GM21786 (cell line): ENCODE data around the gene P2RX1.
"Not testable (repeated sequence)": the region's sequence is repeated elsewhere in the genome, so short reads cannot be mapped to it uniquely, and the experiment has no call there.

ENCODE experiments used
- ATAC-seq: cut with Tn5 transposase; IDR thresholded peaks from one replicate; pipeline ENCODE4 v1.9.1; 2021; ENCODE audit not compliant: unreplicated experiment

P2RX1 gene

GRCh38 chr17:3861761-3862681 is 54.2 kb downstream of the P2RX1 start:
- no peak for ATAC-seq

DNA sequence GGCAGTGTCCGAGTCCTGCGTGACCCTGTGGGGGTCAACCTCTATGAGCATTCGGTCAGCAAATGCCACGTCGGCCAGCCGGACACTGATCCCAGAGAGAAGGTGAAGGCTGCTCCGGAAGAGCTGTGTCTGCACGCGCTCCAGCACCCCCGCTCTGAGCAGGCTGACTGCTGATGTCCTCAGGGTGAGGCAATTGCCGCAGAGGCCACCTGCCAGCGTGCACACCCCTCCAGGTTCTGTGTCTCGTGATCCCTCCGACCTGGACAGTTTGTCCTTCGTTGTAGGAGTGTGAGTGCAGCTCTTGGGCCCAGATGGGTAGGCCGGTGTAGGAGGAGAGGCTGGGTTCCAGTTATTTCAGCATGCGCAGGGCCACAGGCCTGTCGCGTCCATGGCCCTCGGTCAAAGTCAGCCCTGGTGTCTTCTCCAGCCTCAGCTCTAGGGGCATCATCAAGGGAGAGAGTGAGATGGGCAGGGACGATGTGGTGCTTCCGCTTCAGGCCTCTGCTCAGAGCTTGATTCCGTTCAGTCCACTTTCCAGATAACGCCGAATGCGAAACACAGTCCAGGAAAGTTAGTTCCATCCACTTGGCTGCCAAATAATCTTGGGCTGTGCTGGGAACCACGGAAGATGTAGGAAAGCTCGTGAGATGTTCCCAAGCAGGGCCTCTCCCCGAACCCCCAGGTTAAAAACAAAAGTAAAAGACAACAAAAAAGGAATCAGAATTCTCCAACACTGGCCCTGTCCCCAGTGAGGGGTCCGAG is 55.1 kb downstream of the P2RX1 start:
- no peak for ATAC-seq

GRCh38 chr17:3859940-3860339 is 56.3 kb downstream of the P2RX1 start:
- no peak for ATAC-seq

GRCh38 chr17:3857261-3858105 is 58.8 kb downstream of the P2RX1 start:
- no peak for ATAC-seq

DNA sequence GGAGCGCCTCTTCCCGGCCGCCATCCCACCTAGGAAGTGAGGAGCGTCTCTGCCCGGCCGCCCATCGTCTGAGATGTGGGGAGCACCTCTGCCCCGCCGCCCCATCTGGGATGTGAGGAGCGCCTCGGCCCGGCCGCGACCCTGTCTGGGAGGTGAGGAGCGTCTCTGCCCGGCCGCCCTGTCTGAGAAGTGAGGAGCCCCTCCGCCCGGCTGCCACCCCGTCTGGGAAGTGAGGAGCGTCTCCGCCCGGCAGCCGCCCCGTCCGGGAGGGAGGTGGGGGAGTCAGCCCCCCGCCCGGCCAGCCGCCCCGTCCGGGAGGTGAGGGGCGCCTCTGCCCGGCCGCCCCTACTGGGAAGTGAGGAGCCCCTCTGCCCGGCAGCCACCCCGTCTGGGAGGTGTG is 62.1 kb downstream of the P2RX1 start:
- not testable (repeated sequence) for ATAC-seq

DNA sequence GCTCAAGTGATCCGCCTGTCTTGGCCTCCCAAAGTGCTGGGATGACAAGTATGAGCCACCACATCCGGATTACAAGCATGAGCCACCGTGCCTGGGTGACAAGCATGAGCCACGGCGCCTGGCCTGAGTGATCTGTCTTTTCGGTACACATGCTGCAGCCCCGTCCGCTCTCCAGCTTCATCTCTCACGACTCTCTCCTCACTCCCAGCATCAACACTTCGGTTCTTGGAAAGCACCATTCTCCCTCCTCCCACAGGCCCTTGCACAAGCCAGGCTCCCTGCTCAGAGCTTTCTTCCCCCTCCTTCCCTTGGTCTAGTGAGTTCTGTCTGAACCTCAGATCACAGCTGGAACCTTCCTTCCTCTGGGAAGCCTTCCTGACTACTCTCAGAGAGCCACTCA is 63.7 kb downstream of the P2RX1 start:
- ATAC-seq: no peak

- no peak for ATAC-seq
Observed at GRCh38 chr17:3851461-3852100, 64.7 kb downstream of the P2RX1 start.

GRCh38 chr17:3848229-3848835 is 67.9 kb downstream of the P2RX1 start:
- no peak for ATAC-seq

- no peak for ATAC-seq
Observed at GRCh38 chr17:3847165-3847670, 69.0 kb downstream of the P2RX1 start.
